MCF 10A (cell line): Measurements from ENCODE around the gene TKTL1. TPM values are rescaled to one million over a fixed set of nuclear protein-coding genes. Genes with fewer than 3 reads are reported as not detected.

Experiments used
- BruUV-seq: library from RNA; stranded (reverse); fragments of 400-500 nt; replicated peaks from 2 replicates; lab custom pipeline; 2021; lab: Mats Ljungman, UMichigan
- CTCF ChIA-PET: fragments of 300-600 bp; sonication (Branson Sonifier 250); formaldehyde crosslinking; extraction: SDS; loops from one replicate; lab custom pipeline; 2021; ENCODE audit warnings: antibody characterized with exemption, inconsistent platforms; lab: Yijun Ruan, JAX
- POLR2A ChIA-PET: fragments of 300-600, 350-650 bp; sonication (Branson Sonifier 250); formaldehyde crosslinking; extraction: SDS; loops from one replicate; lab custom pipeline; 2020; ENCODE audit warnings: antibody characterized with exemption, inconsistent platforms; lab: Yijun Ruan, JAX
- DNase-seq: peaks from one replicate; pipeline ENCODE4 v3.0.0-alpha.2; 2018; ENCODE audit not compliant: unreplicated experiment
- H3K27ac Mint-ChIP-seq: one replicate; pipeline ENCODE4 v1.8.0; 2022; ENCODE audit warnings: mild to moderate bottlenecking, low read depth, mixed read lengths; ENCODE audit not compliant: unreplicated experiment
- H3K27me3 Mint-ChIP-seq: one replicate; pipeline ENCODE4 v1.8.0; 2022; ENCODE audit warnings: mixed read lengths; ENCODE audit not compliant: insufficient read depth, unreplicated experiment
- H3K36me3 Mint-ChIP-seq: one replicate; pipeline ENCODE4 v1.8.0; 2022; ENCODE audit warnings: mild to moderate bottlenecking, moderate library complexity, mixed read lengths; ENCODE audit not compliant: insufficient read depth, unreplicated experiment
- H3K4me1 Mint-ChIP-seq: one replicate; pipeline ENCODE4 v1.8.0; 2022; ENCODE audit warnings: mixed read lengths; ENCODE audit not compliant: insufficient read depth, unreplicated experiment
- H3K4me3 Mint-ChIP-seq: one replicate; pipeline ENCODE4 v1.8.0; 2022; ENCODE audit warnings: mild to moderate bottlenecking, moderate library complexity, mixed read lengths; ENCODE audit not compliant: unreplicated experiment
- H3K9me3 Mint-ChIP-seq: one replicate; pipeline ENCODE4 v1.8.0; 2022; ENCODE audit warnings: mixed read lengths; ENCODE audit not compliant: unreplicated experiment
- intact Hi-C: fragments of 100-400 bp; cut with micrococcal nuclease; formaldehyde crosslinking; loops from 2 replicates; pipeline ENCODE4 v1.14.1; 2022
- total RNA-seq: library from RNA; stranded (reverse); gene quantifications from 2 replicates; pipeline ENCODE4 v1.2.3, GENCODE V29; 2022
- TF ChIP-seq, protein P1 (sequence below): fragments of 200-600 bp; IDR thresholded peaks from one replicate; pipeline ENCODE4 v1.8.0; 2022; ENCODE audit warnings: antibody characterized with exemption, mild to moderate bottlenecking; ENCODE audit not compliant: unreplicated experiment

TKTL1 gene
- total RNA-seq, 1 experiment from 2014 or later, result not detected

DNA sequence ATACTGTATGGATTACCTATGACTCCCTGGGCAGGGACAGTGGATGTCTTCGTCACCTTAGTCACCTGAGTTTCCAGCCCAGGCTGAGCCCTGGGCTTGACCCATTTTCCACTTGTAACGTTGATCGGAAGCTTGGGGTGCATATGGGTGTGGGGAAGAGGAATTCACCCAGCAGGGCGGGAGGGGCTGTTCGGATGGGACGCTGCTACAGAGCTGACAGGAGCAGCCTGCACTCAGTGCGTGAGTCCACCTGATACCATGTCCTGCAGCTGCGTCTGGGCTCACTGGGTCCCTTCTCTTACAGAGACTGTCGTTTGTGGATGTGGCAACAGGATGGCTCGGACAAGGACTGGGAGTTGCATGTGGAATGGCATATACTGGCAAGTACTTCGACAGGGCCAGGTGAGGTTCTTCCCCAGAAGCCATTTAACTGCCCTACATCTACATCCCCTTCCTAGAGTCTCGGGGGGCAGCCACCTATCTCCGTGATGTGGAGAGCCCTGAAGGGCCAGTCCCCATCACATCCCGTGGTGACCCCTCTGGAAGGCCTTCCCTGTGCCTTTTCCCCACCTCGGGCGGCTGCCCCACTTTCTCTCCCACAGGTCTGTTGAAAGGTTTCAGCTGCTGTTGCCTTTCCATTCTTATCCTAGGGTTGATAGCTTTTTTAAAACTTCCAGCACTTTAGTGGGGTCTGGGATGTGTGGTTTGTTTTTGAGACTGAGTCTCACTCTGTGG lies 13.6 kb downstream of the TKTL1 start:
- Mint-ChIP-seq H3K9me3 (no peaks in the 10 kb centered on the region), H3K27me3 (peaks cover 70% of the 10 kb centered on the region), H3K4me3 (no peak overlapping the region), H3K27ac (no peak overlapping the region), H3K4me1 (peaks cover 6% of the 10 kb centered on the region), H3K36me3 (no peaks in the 10 kb centered on the region)
- no peak for DNase-seq
- BruUV-seq, result no TSS peak
- POLR2A ChIA-PET, result interaction anchor here (0.7 kb wide), 1 partner anchor 9 kb away, joined by 3 read pairs; no protein-coding TSS in a partner anchor
- CTCF ChIA-PET, result interaction anchor here (0.5 to 2.3 kb wide), 9 partner anchors 8 to 523 kb away, joined by 3 to 12 read pairs (median 3); no protein-coding TSS in a partner anchor
- TF ChIP-seq, protein P1, sequence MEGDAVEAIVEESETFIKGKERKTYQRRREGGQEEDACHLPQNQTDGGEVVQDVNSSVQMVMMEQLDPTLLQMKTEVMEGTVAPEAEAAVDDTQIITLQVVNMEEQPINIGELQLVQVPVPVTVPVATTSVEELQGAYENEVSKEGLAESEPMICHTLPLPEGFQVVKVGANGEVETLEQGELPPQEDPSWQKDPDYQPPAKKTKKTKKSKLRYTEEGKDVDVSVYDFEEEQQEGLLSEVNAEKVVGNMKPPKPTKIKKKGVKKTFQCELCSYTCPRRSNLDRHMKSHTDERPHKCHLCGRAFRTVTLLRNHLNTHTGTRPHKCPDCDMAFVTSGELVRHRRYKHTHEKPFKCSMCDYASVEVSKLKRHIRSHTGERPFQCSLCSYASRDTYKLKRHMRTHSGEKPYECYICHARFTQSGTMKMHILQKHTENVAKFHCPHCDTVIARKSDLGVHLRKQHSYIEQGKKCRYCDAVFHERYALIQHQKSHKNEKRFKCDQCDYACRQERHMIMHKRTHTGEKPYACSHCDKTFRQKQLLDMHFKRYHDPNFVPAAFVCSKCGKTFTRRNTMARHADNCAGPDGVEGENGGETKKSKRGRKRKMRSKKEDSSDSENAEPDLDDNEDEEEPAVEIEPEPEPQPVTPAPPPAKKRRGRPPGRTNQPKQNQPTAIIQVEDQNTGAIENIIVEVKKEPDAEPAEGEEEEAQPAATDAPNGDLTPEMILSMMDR, result no peak
- intact Hi-C loops, result no loop called here

DNA sequence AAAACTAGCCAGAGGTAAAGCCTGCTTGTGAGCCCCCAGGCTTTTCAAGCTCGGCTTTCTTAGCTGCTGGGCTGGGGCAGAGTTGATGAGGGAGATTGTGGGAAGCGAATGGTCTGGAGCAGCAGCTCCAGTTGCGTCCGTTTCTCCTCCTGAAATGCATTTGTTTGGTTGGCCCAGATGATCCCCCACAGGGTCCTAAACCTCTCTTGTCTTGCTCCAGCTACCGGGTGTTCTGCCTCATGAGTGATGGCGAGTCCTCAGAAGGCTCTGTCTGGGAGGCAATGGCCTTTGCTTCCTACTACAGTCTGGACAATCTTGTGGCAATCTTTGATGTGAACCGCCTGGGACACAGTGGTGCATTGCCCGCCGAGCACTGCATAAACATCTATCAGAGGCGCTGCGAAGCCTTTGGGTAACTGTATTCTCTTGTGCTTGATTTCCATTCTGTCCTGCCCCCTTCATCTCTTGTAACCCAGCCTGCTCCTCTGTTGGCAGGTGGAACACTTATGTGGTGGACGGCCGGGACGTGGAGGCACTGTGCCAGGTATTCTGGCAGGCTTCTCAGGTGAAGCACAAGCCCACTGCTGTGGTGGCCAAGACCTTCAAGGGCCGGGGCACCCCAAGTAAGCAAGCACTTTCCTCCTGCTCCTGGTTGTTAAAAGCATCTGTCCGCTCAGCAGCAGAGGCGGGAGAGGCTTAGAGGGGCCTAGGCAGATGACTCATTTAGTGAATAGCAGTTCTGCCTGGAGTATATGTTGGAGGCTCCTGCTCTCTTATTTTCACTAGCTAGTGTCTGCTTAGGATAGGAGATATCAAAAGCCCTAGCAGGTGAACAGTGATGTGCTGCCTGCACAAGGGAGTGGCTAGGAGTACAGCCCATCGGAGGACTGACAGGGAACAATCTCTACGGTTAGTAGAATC lies 15.3 kb downstream of the TKTL1 start:
- Mint-ChIP-seq H3K4me1 (peaks cover 9% of the 10 kb centered on the region), H3K27ac (no peak overlapping the region), H3K9me3 (no peaks in the 10 kb centered on the region), H3K4me3 (no peak overlapping the region), H3K36me3 (no peaks in the 10 kb centered on the region), H3K27me3 (peaks cover 76% of the 10 kb centered on the region)
- TF ChIP-seq, protein P1, result no peak
- POLR2A ChIA-PET, result no interaction called here
- DNase-seq, result no peak
- no TSS peak for BruUV-seq
- intact Hi-C loops, result no loop called here
- CTCF ChIA-PET, result no interaction called here

DNA sequence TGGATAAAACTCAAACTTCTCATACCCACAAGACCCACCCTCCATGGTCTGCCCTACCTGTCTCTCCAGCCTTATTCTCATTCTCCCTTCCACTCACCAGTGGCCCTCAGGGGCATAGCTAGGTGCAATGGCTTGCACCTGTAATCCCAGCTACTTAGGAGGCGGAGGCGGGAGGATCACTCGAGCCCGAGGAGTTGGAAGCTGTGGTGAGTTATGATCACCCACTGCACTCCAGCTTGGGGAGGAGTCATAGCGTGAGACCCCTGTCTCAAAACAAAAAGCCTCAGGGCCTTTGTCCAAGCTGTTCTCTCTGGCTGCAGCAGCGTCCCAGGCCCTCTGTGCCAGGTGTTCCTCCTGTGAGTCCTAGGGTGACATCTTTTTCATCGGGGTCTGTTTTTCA lies 16.5 kb downstream of the TKTL1 start:
- peaks cover 9% of the 10 kb centered on the region for H3K4me1 Mint-ChIP-seq
- ChIA-PET POLR2A (no interaction called here), CTCF (interaction anchor here (0.6 kb wide), 1 partner anchor 18 kb away, joined by 3 read pairs; no protein-coding TSS in a partner anchor)
- H3K4me3 Mint-ChIP-seq, result no peak overlapping the region
- H3K27ac Mint-ChIP-seq, result no peak overlapping the region
- no TSS peak for BruUV-seq
- H3K27me3 Mint-ChIP-seq, result peaks cover 80% of the 10 kb centered on the region
- no peak for DNase-seq
- TF ChIP-seq, protein P1, result no peak
- intact Hi-C loops, result no loop called here
- no peaks in the 10 kb centered on the region for H3K9me3 Mint-ChIP-seq
- H3K36me3 Mint-ChIP-seq, result no peaks in the 10 kb centered on the region

DNA sequence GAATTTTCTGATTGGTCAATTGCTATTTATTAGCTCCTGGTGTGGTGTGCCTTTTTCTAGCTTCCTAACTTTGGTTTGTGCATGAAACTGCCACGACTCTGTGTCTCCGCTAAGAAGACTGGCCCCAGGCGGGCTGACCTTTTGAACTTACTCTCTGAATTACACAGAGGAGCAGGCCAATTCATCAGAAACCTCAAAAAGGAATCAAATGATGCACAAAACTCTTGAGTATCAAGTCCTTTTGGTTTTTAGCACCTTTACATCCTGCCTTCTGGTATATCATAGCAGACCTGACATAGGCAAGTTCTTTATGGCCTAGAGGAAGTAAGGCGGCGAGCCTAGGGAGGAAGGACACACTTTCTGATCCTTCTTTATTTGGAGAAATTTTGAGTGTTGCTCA lies 17.6 kb downstream of the TKTL1 start:
- Mint-ChIP-seq H3K36me3 (no peaks in the 10 kb centered on the region), H3K4me1 (peaks cover 7% of the 10 kb centered on the region), H3K27me3 (peaks cover 80% of the 10 kb centered on the region), H3K9me3 (no peaks in the 10 kb centered on the region), H3K27ac (no peak overlapping the region), H3K4me3 (no peak overlapping the region)
- TF ChIP-seq, protein P1, result no peak
- CTCF ChIA-PET, result no interaction called here
- no peak for DNase-seq
- no TSS peak for BruUV-seq
- POLR2A ChIA-PET, result no interaction called here
- intact Hi-C loops, result no loop called here
